K562 (cell line): Measurements from ENCODE around the gene RHD. TPM values are rescaled to one million over a fixed set of nuclear protein-coding genes. Genes with fewer than 3 reads are reported as not detected.
"Not testable (repeated sequence)": the region's sequence is repeated elsewhere in the genome, so short reads cannot be mapped to it uniquely, and the experiment has no call there.

Experiments
- ATAC-seq: fragments of 200-7000 bp; cut with Tn5 transposase; 3 replicates; pipeline ENCODE4 v1.9.1; 2020; ENCODE audit warnings: moderate library complexity
- BruUV-seq: library from RNA; stranded (reverse); fragments of 400-500 nt; replicated peaks from 2 replicates; lab custom pipeline; 2021; lab: Mats Ljungman, UMichigan
- CTCF ChIA-PET: fragments of 300-600 bp; formaldehyde crosslinking; extraction: SDS; loops from one replicate; lab custom pipeline; 2021; ENCODE audit warnings: low intra/inter-chr PET ratio; lab: Yijun Ruan, JAX
- POLR2A ChIA-PET: fragments of 300-600, 350-650 bp; sonication (Branson Sonifier 250); formaldehyde crosslinking; extraction: SDS; loops from one replicate; lab custom pipeline; 2021; ENCODE audit warnings: antibody characterized with exemption, inconsistent platforms; lab: Yijun Ruan, JAX
- DNase-seq, 4 experiments: peaks; one replicate each; pipeline versions ENCODE4 v3.0.0 to v3.0.0-alpha.2; 2011 to 2018; ENCODE audit warnings: low spot score in 3 of 4, mixed read lengths in 3 of 4; ENCODE audit errors: extremely low read depth in 1 of 4
- FAIRE-seq: peaks from 2 replicates; lab custom pipeline; 2011; peaks lifted over from hg19 to GRCh38; lab: Jason Lieb, UNC
- H2AFZ ChIP-seq: 2 replicates; pipeline ENCODE4 v1.6.0; 2011; ENCODE audit warnings: low read depth, low read length, control low read depth, inconsistent platforms
- H3K27ac ChIP-seq: fragments of 200-600 bp; 3 replicates; pipeline ENCODE4 v1.8.0; 2011; ENCODE audit warnings: low read depth, mild to moderate bottlenecking, control low read depth, inconsistent platforms, low read length, moderate library complexity, mixed read lengths; ENCODE audit errors: extremely low read depth
- H3K27me3 ChIP-seq, 2 experiments: fragments of 300-600 bp in 1 of 2; 2 replicates in 1 of 2; 3 replicates in 1 of 2; pipeline versions ENCODE4 v1.6.0 to v1.8.0; 2011; ENCODE audit warnings: inconsistent platforms in 2 of 2, low read length in 2 of 2, mild to moderate bottlenecking in 1 of 2, mixed read lengths in 1 of 2, moderate library complexity in 1 of 2; ENCODE audit not compliant: control insufficient read depth in 2 of 2, insufficient read depth in 2 of 2
- H3K36me3 ChIP-seq: fragments of 300-600 bp; 3 replicates; pipeline ENCODE4 v1.8.0; 2011; ENCODE audit warnings: mild to moderate bottlenecking, low read length, inconsistent platforms; ENCODE audit not compliant: control insufficient read depth, insufficient read depth
- H3K4me1 ChIP-seq, 2 experiments: fragments of 200-600 bp in 1 of 2; replicated peaks in 1 of 2; 2 replicates in 1 of 2; 3 replicates in 1 of 2; pipeline versions ENCODE4 v1.5.1 to v1.8.0; 2011; ENCODE audit warnings: inconsistent platforms in 2 of 2, low read length in 2 of 2, mild to moderate bottlenecking in 1 of 2, mixed read lengths in 1 of 2, moderate library complexity in 1 of 2; ENCODE audit not compliant: control insufficient read depth in 2 of 2, insufficient read depth in 2 of 2
- H3K4me2 ChIP-seq: 2 replicates; pipeline ENCODE4 v1.6.1; 2011; ENCODE audit warnings: low read length, control low read depth, inconsistent platforms, mixed read lengths; ENCODE audit not compliant: insufficient read depth
- H3K4me3 ChIP-seq: fragments of 200-600 bp; sonication (generic), shearing (Covaris generic); 2 replicates; pipeline ENCODE4 v1.5.1; 2016; ENCODE audit warnings: control low read depth, inconsistent platforms
- H3K79me2 ChIP-seq: fragments of 200-600 bp; 3 replicates; pipeline ENCODE4 v1.8.0; 2011; ENCODE audit warnings: low read length, inconsistent platforms; ENCODE audit not compliant: control insufficient read depth, insufficient read depth
- H3K9ac ChIP-seq, 2 experiments: 2 replicates each; pipeline versions ENCODE4 v1.6.0 to v1.6.1; 2011; ENCODE audit warnings: low read depth in 2 of 2, low read length in 2 of 2, control low read depth in 1 of 2, inconsistent platforms in 1 of 2, mild to moderate bottlenecking in 1 of 2, mixed read lengths in 1 of 2; ENCODE audit not compliant: insufficient read depth in 1 of 2
- H3K9me1 ChIP-seq: one replicate; pipeline ENCODE4 v1.6.0; 2011; ENCODE audit warnings: inconsistent platforms, mild to moderate bottlenecking, low read length, moderate library complexity; ENCODE audit not compliant: control insufficient read depth, insufficient read depth
- H3K9me3 ChIP-seq: replicated peaks from 2 replicates; pipeline ENCODE4 v1.5.1; 2011; ENCODE audit warnings: low read depth, low read length, inconsistent platforms; ENCODE audit not compliant: control insufficient read depth, insufficient read depth
- H4K20me1 ChIP-seq: replicated peaks from 2 replicates; pipeline ENCODE4 v1.6.1; 2011; ENCODE audit warnings: low read length, inconsistent platforms, mixed read lengths; ENCODE audit not compliant: control insufficient read depth, insufficient read depth
- CEBPG ChIP-seq, 3 experiments: fragments of 200-800 bp in 1 of 3; sonication (Bioruptor generic) in 1 of 3; sonication (generic) in 1 of 3; formaldehyde crosslinking in 1 of 3; IDR thresholded peaks in 2 of 3; conservative IDR thresholded peaks in 1 of 3; 2 replicates each; pipeline versions ENCODE4 v1.6.1 to v1.8.0; 2016 to 2022; ENCODE audit warnings: missing compliant biosample characterization in 2 of 3, missing genetic modification characterization in 2 of 3, mild to moderate bottlenecking in 1 of 3, missing genetic modification reagents in 1 of 3
- CTCF ChIP-seq, 3 experiments: IDR thresholded peaks in 2 of 3; conservative IDR thresholded peaks in 1 of 3; 2 replicates each; pipeline ENCODE4 v1.5.1; 2011 to 2012; ENCODE audit warnings: low read length in 3 of 3, mild to moderate bottlenecking in 3 of 3, control low read depth in 2 of 3, improper control_type of control experiment in 1 of 3, inconsistent platforms in 1 of 3, low read depth in 1 of 3, mixed read lengths in 1 of 3, moderate library complexity in 1 of 3; ENCODE audit not compliant: insufficient read depth in 2 of 3
- RAD21 ChIP-seq, 2 experiments: fragments of 250-450 bp in 1 of 2; fragments of 450-650 bp in 1 of 2; sonication (Bioruptor Pico) in 1 of 2; formaldehyde crosslinking in 1 of 2; IDR thresholded peaks in 1 of 2; conservative IDR thresholded peaks in 1 of 2; 2 replicates each; pipeline versions ENCODE4 v1.4.0 to v1.8.0; 2020 to 2022; ENCODE audit warnings: mild to moderate bottlenecking in 2 of 2, moderate library complexity in 1 of 2
- RCOR1 ChIP-seq, 2 experiments: IDR thresholded peaks; 2 replicates each; pipeline ENCODE4 v1.6.1; 2012; ENCODE audit warnings: low read depth in 2 of 2, low read length in 2 of 2, borderline replicate concordance in 1 of 2, improper control_type of control experiment in 1 of 2
- REST ChIP-seq, 2 experiments: fragments of 450-650 bp; formaldehyde crosslinking in 1 of 2; IDR thresholded peaks; 2 replicates each; pipeline versions ENCODE4 v1.4.0 to v1.6.1; 2014 to 2020; ENCODE audit warnings: mild to moderate bottlenecking in 2 of 2, borderline replicate concordance in 1 of 2, low read depth in 1 of 2
- WGBS: fragments of 100-300 bp; shearing (Covaris generic); methylation state at CpG from one replicate; pipeline ENCODE4 v1.1.6; 2016; ENCODE audit warnings: low coverage, mixed read lengths; ENCODE audit not compliant: insufficient coverage; ENCODE audit errors: missing lambda C conversion rate; 5-methylcytosine and 5-hydroxymethylcytosine counted together
- in situ Hi-C: fragments of 300-500 bp; cut with MboI; formaldehyde crosslinking; loops from 4 replicates; pipeline ENCODE4 v1.15.0; 2018; ENCODE audit warnings: inconsistent platforms, mixed read lengths
- intact Hi-C: fragments of 100-400 bp; cut with micrococcal nuclease; formaldehyde crosslinking; loops from 2 replicates; pipeline ENCODE4 v1.14.2; 2022
- polyA plus RNA-seq, 8 experiments: library from polyadenylated mRNA; depleted of rRNA in 4 of 8; stranded (reverse) in 5 of 8; unstranded in 3 of 8; fragments of >200 nt; fragmentation: Nextera tagmentation in 2 of 8; fragmentation: Illumina TruSeq in 1 of 8; extraction: Ambion mirVana in 2 of 8; extraction: Trizol in 1 of 8; gene quantifications; 2 replicates each; pipeline versions ENCODE4 v1.2.1 to v1.2.3, GENCODE V29; 2011 to 2014; ENCODE audit warnings: inconsistent platforms in 1 of 8, missing spikeins in 1 of 8
- total RNA-seq, 7 experiments: library from RNA; depleted of rRNA in 6 of 7; stranded (reverse); fragments of >200 nt in 6 of 7; fragmentation: Illumina TruSeq in 2 of 7; extraction: Trizol in 2 of 7; gene quantifications; 2 replicates each; pipeline versions ENCODE4 v1.2.1 to v1.2.3, GENCODE V29; 2011 to 2021; ENCODE audit warnings: low replicate concordance in 1 of 7

Gene RHD
- total and polyA plus RNA-seq, 9 of the 15 experiments (the other 6 are each of a cell fraction or from before 2014, with no cell fraction given) = 8.8 to 32.4 (median 15.0) TPM

GRCh38 chr1:25259813-25260212, 12.5 kb upstream of the RHD start:
- H3K4me3 ChIP-seq; H4K20me1 ChIP-seq; DNase-seq; H3K9ac ChIP-seq; H2AFZ ChIP-seq; H3K27ac ChIP-seq; H3K79me2 ChIP-seq; H3K9me1 ChIP-seq; H3K9me3 ChIP-seq; H3K4me2 ChIP-seq; H3K4me1 ChIP-seq; H3K36me3 ChIP-seq; CTCF ChIA-PET; H3K27me3 ChIP-seq; BruUV-seq; intact Hi-C loops; TF ChIP-seq REST (CRISPR knock-in tag; IDR thresholded peaks at IDR 0.05; ENCODE audit: low read depth); CEBPG (CRISPR knock-in tag; IDR thresholded peaks at IDR 0.05): not testable (repeated sequence)
- in situ Hi-C loops = loop anchor here (5.0 kb wide), 1 partner anchor 87 kb away; no protein-coding TSS in a partner anchor
- POLR2A ChIA-PET = interaction anchor here (0.7 kb wide), 1 partner anchor 12 kb away, joined by 5 read pairs; the partner anchor contains the start of gene RSRP1
- TF ChIP-seq REST (IDR thresholded peaks at IDR 0.05; ENCODE audit: borderline replicate concordance) = peak; percentile 6; the same call in 1 of the 2 replicates
- 0 out of 4 replicates have a peak, but pooled peaks of 1 of the 2 experiments have one; percentile 35 for TF ChIP-seq CEBPG (tag; conservative IDR thresholded peaks at IDR 0.05 in 1 of 2, IDR thresholded peaks at IDR 0.05 in 1 of 2)
- peak in 1 of 2 experiments; percentile 51; a peak in 2 of 4 replicates for TF ChIP-seq RAD21 (CRISPR knock-in tag; conservative IDR thresholded peaks at IDR 0.05 in 1 of 2, IDR thresholded peaks at IDR 0.05 in 1 of 2)
- TF ChIP-seq CTCF (IDR thresholded peaks at IDR 0.05 in 2 of 3, conservative IDR thresholded peaks at IDR 0.05 in 1 of 3; ENCODE audit: insufficient read depth in 2 of 3, low read depth in 1 of 3, low read length in 3 of 3) = peak; percentile 31 to 46 (median 32); a peak in 2 of 6 replicates
- TF ChIP-seq RCOR1 (IDR thresholded peaks at IDR 0.05; ENCODE audit: borderline replicate concordance in 1 of 2, low read depth in 2 of 2, low read length in 2 of 2) = 0 out of 4 replicates have a peak, but pooled peaks of 1 of the 2 experiments have one; percentile 29
- 31% methylated on average over 5 of the region's 7 CpGs for WGBS
- ATAC-seq (peak; percentile 84), FAIRE-seq (peak; percentile 83)
